Bone marrow (tissue), 2 donors: ENCODE data around the gene PPL.

Experiments used
- DNase-seq, 2 donors: peaks; one replicate each; lab custom pipeline; 2025; lab: John Stamatoyannopoulos, UW

PPL gene

GRCh38 chr16:4860727-4861342 is 76.1 kb downstream of the PPL start:
- no peak for DNase-seq

GRCh38 chr16:4859900-4860255 is 77.1 kb downstream of the PPL start:
- no peak for DNase-seq

- DNase-seq = no peak
Observed at GRCh38 chr16:4859190-4859899, 77.6 kb downstream of the PPL start.

GRCh38 chr16:4855804-4856203 is 81.1 kb downstream of the PPL start:
- no peak for DNase-seq

DNA sequence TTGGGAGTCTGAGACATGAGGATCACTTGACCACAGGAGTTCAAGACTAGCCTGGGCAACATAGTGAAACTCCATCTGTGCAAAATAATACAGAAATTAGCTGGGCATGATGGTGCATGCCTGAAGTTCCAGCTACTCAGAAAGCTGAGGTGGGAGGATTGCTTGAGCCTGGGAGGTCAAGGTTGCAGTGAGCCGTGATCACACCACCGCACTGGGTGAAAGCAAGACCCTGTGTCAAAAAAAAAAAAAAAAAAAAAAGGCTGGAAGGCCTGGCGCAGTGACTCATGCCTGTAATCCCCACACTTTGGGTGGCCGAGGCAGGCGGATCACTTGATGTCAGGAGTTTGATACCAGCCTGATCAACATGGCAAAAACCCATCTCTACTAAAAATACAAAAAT is 81.6 kb downstream of the PPL start:
- DNase-seq = no peak

- DNase-seq = no peak
Observed at GRCh38 chr16:4852221-4852872, 84.6 kb downstream of the PPL start.

DNA sequence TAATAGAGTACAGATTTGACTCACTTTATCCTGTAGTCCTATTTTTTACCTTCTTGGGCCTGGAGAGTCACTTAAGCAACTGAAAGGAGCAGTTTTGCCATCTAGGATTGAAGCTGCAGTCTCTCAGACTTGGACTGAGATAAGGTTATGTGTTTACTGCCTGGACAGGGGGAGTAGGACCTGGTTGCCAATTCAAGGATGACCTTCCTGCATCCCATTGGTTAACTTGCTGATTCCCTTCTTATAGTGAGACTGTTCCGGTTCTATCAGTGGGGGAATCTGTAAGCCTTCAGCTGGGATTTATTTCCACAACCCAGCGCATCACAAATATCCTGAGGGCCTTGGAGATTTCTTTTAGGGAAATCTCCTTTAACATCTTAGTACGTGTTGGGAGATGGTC is 86.7 kb downstream of the PPL start:
- no peak for DNase-seq

- DNase-seq = peak in 1 of 2 donors; percentile 60
Observed at GRCh38 chr16:4847774-4848587, 89.0 kb downstream of the PPL start.

DNA sequence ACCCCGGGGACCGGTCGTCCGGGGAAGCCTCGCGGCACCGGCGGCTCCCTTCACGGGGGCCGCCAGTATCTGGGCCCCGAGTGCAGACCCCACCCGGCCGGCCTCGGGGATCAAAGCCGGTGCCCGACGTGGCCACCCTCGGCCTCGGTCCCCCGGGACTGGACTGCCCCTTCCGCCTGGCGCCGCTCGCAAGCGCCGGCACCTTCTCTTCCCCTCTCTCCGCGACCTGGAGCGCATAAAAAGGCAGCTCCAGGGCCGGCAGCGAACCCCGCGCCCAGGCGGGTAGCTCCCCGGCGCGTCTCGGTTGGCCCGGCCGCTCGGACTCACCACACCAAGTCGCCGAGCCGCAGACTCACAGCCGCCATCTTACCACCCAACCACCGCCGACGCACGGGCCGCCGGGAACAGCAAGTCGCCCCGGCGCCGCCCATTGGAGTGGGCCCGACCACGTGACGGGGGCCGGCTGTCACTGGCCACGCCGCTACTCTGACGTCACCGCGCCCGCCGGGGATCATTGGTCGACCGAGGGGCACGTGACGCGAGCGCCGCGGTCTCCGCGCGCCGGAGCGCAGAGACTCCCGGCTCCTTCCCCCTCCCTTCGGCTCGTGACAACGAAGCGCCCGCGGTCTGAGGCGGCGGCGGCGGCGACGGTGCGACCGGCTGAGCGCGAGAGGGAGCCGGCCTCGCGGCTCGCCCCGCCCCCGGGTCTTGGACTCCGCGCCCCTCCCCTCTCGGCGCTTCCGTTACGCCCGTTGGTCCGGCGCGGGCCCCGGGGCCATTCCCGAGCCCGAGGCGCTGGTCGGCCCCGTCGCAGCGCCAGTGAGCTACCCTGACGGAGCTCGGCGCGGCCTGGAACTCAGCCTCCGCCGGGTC is 89.8 kb downstream of the PPL start, which contains the start of the genes GLYR1 and UBN1:
Gene GLYR1, minus strand, starts transcription at position 388 of the 873 bp plus-strand sequence. Its CDS starts 23 bp downstream, at position 365.
Gene UBN1, plus strand, starts transcription at position 581 of the 873 bp plus-strand sequence. CDS start 5,437 bp downstream, outside the sequence.
- DNase-seq = peak; percentile 95 to 96

DNA sequence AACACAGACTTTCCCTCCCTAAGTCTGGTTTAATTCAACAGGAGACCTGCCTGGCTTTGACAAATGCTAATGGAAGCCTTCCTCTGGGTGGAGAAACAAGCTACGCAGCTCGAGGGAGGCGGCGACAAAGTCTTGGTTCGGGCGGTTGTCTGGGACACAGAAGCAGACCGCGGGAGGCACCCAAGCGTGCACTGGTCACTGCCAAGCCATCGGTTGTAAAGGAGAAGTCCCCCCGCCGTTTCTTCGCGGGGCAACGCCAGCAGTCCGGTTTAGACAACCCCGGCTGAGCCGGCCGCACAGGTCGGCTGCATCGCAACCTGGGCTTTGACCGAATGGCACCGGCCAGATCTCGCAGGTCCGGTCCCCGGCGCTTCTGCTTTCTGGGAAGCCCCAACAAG is 90.4 kb downstream of the PPL start:
- DNase-seq = no peak

- DNase-seq = no peak
Observed at GRCh38 chr16:4840984-4841383, 96.0 kb downstream of the PPL start.

DNA sequence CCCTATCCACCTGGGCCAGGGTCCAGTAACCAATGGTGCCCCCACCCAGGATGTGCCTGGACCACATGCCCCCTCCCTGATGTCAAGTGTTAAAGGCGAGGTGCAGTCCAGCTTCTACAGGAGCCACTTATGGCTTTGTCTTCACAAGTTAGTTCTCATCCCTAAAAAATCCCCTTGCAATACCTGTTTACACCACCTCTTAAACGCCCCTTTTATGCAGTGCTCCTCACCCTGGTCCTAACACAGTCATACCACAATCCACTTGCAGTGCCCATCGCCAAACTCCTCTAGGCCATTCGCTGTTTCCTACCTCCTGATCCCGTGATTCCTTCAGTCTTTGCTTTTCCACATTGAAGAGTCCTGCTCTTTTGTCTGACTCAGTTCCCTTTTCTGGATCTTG is 97.0 kb downstream of the PPL start:
- no peak for DNase-seq

- no peak for DNase-seq
Observed at GRCh38 chr16:4837733-4838501, 99.0 kb downstream of the PPL start.

GRCh38 chr16:4836727-4837126 is 100.2 kb downstream of the PPL start:
- no peak for DNase-seq

GRCh38 chr16:4833584-4833983 is 103.4 kb downstream of the PPL start:
- no peak for DNase-seq

- DNase-seq = no peak
Observed at GRCh38 chr16:4832698-4833343, 104.1 kb downstream of the PPL start.
